HG03520 (cell line): ENCODE data around the gene CEP112.

Source experiments
- ATAC-seq: cut with Tn5 transposase; IDR thresholded peaks from one replicate; pipeline ENCODE4 v1.9.1; 2021; ENCODE audit warnings: mild to moderate bottlenecking, moderate library complexity; ENCODE audit not compliant: unreplicated experiment

CEP112 gene

DNA sequence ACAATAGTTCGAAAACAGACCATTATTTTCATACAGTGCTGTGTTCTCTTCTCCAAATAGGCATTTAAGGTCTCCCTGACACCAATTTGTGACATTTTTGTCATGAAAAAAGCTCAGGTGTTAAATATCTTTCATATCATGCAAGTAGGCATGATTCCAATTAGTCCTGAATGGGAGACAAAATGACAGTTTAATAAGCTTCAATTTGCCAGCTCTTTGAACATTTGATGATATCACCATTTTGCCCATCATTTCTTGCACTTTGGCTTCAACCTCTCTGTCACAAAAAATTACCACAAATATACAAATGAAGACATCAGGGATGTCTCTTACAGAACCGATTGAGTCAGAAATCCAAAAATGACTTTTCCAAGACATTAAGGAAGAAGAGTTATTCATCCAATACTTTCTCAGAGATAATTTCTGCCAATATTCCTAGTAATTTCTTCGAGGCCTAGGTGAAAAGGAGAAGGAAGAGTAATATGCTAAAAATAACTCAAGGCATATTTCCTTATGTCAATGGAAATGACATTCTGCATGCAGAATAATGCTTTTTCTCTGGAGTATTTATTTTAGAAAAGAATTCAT lies 298.1 kb downstream of the CEP112 start:
- no peak for ATAC-seq

DNA sequence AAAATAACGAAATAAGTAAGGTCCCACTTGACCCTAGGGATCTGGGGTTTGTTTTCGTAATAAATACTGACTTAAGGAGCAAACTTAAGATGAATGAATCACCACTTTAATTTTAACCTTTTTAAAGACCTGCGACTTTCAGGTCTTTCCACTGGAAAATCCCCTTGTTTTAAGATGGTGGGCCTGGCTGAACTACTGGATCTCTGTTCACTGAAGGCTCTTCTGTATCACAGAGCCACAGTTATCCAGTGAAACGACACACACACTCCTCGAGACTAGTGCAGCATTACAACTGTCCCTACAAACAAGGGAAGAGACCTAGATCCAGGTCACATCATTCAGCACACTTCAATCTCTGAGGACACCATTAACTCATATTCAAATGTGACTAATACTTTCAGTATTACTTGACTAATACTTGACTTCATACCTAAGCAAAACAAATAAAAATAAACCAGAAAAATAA lies 299.0 kb downstream of the CEP112 start:
- ATAC-seq, result no peak

DNA sequence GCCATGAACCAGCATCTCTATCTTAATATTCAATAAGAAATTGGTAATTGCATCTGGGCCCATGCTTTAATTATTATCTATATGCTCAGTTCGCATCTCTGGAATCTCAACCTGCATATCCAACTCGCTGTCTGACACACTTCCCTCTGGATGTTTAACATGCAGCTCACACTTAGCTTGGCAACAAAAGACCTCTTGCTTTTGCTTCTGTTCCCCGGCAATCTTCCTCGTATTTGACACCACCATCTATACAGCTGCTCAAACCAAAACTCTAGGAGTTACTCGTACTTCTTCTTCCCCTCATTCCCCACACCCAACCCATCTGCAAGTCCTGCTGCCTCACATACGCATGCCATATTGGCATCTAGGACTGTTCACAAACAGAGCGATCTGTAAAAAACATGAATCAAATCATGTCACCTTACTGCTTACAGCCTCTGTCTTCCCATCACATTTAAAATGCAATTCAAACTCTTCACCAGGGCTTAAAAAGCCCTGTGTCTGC lies 300.6 kb downstream of the CEP112 start:
- ATAC-seq, result no peak

DNA sequence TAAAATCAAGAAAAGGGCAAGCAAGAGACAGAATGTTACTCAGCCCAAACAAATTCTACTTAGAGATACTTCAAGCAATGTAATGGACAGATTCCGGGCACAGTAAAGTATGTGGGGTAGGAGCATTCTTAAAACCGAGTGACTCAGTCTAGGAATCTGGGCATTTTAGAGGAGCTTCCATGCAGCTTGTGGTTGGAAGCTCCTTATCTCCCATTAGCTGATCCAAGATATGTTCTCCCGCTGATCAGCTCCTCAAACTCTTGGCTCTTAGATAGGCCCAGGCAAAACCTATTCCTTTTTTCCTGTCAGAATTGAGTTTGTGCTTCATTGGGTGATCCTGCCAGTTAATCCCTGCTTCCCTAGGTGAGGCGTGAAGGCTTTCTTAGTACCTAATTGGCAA lies 303.3 kb downstream of the CEP112 start:
- ATAC-seq, result no peak

DNA sequence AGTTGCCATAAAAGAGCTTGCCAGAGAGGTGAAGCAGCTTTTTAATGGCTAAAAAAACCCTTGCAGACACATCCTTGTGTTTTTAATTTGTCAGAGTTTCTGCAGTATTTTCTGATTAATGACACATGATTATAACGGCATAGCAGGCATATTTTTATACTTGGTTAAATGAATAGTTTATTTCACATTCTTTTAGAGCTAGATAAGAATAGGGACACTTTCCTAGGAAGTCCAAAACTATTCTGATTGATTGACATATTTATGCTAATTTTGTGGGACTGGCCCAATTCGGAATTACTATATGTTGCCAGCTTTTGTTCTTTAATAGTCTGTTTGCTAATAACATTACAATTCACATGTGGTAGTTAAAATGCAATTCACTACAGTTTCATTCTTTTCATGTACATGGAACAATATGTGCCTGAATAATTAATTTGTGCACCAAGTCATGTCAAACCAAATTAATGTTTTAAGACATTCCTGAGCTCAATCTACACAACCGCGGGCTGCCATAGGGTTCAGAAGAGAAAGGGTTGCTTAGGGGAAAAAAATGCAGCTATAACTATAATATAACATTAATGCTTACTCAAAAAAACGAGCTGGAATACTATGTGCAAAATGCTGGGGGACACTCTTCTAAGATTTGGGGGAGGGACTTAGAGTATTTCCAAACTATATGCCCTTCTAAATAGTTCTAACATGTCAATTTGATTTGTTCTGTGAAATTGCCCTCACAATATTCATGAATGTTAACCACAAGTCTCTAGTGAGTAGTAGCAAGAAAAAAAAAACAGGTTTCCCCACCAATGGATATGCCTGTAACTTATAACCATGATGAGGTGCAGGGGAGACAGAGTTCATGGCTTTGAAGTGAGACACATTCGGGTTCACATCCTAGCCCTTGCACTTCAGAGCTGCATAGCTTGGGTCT lies 305.4 kb downstream of the CEP112 start:
- ATAC-seq, result no peak

DNA sequence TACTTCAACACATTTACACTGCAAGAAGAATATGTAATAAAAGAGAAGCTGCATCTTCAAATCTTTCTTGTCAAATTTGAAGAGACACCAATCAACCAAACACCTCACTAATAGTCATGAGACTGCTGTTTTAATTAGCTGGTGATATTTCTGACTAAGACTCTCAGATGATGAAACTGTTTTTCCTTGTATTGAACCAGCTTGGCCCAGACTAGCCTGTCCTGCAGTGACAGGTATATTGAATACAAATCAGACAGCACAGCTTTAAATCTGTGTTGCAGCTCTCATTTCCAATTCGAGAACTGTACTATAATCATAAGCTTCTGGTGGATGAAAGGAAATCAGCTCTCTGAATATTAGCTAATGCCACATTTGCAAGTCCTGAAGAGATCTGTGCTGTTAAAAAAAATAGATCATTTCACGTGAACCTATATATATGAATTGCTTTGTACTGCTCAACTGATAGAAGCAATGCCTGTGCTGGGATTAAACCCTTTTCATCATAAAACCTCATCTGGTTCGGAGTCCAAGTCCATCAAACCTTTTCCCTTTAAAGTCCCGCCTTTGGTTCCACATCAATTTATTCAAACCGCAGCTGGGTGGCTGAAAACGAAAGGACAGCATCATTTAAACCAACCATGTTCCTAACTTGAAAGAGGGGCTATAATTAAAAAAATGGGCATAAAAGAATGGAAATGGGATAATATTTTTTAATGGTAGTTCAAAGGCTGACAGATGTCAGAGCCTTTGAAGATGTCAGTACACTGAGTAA lies 306.2 kb downstream of the CEP112 start:
- no peak for ATAC-seq

DNA sequence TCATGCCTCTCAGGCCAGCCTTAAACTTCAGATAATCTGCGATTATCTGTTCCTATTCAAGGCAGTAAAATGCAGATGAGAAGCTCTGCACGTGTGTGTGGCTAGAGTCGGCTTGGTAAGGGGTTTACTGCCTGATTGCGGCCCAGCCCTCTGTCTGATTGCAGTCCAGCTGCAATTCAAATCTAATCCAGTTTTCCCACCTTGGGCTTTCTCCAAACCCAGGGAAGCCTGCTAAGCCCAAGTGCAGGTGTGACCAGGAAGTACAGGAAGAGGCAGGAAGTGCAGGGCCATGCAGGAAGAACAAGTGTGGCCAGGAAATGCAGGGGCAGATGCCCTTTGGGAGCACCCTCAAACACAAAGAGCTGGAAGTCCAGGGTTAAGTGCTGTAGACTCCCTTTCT lies 314.9 kb downstream of the CEP112 start:
- ATAC-seq, result no peak

DNA sequence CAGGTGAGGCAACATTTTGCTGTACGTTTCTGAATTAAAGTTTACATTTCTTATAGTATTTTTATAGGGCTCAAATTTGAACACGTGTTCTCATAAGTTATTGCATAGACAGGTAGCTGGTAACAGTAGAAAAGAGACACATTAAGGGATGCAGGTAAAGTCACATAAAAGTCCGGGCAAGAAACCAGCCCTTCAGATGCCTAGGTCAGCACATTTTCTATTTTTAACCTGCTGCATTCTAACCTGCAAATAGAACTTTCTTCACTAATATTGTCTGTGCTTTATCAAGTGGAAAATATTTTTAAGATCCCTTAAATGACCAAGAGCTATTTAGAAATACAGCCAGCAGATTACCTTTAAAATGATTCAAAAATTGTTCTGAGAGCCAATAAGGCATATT lies 323.1 kb downstream of the CEP112 start:
- ATAC-seq, result no peak

DNA sequence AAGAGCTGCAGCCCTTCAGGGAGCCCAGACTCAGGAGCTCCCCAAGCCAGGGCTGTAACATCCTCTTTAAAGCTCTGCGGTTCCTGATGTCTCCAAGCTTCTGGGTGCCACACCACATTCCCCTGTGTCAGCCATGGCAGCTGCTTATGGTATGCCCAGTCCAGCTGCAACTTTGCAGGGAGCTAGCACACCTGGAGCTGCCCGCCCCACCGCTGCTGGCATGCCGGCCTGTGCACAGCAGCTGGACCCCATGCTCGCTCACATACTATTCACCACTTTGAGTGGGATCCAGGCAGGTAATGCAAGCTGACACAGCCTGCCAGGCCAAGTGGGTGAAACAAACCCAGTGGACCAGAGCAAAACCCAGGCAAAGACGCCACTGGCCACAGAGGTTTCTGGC lies 324.9 kb downstream of the CEP112 start:
- no peak for ATAC-seq

DNA sequence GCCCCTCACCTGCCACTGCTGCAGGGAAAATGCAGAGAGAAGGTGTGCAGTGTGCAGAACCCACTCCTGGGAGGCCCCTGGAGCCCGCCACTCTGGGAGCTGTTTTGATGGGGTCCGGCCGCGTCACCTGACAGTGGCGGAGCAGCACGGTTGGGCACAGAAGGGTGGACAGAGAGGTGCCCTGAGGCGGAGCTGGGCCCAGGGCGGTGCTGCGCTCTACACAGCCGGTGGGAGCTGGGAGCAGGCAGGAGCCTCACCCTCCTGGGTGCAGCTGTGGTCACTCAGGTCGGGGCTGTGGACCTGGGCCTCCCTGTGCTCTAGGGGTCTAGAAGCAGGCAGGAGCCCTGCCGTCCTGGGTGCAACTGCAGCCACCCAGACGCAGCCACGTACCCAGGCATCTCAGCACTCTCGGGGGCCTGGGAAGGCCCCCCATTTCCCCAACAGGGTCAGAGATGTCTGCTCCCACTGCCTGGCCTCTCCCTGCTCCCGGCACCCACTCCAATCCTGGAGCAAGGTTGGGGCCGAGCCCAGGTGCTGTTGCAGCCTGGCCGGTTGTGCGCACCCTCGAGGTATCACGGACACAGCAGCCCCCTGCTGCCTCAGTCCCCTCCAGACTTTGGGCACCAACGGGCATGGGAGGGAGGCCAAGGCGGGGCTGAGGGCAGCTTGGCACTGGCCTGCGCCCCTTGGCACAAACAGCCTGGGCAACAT lies 326.1 kb downstream of the CEP112 start:
- no peak for ATAC-seq

DNA sequence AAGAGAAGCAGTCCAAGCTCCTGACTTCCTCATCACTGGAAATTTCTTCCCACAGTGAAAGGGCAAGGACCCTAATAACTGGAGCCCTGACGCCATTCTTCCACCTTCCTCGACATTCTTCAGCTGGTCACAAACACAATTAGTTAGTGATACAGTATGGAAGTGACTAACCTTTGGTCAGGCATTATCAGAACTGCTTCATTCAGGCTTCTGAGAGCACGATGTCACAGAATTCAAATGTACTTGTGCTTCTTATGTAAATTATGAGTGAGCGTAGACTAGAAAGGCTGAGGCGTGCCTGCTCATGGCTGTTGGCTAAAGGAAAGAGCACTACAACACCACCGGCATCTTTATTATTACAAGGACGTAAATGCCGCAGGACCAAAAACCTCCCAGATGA lies 327.5 kb downstream of the CEP112 start:
- no peak for ATAC-seq

DNA sequence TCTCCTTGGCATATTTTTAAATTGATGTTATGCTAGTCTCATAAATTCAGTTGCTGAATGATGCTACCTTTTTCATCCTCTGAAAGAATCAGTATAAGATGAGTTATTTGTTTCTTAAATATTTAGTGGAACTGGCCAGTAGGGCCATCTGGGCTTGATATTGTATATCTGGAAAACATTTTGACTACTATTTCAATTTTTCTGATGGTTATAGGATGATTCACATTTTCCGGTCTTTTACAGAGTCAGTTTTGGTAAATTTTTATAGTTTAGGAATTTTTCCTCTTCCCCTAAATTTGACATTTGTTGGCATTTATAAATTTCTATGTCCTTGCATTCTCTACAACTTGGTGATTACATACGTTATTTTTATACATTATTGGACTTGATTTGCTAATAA lies 334.2 kb downstream of the CEP112 start:
- no peak for ATAC-seq

DNA sequence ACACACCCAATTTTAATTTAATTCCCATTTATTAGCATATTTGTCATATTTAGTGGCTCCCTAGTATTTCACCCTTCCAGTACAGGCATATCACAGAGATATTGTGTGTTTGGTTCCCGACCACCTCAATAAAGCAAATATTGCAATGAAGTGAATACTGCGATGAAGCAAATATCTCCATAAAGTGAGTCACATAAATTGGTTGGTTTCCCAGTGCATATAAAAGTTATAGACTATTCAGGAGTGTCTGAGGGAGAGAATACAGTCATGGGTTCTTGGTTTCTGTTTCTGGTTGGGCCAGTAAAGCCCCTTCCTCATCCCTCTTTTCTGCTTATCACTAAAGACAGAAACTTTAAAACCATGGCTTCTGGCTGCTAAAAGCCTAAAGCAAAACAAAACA lies 335.1 kb downstream of the CEP112 start:
- no peak for ATAC-seq

DNA sequence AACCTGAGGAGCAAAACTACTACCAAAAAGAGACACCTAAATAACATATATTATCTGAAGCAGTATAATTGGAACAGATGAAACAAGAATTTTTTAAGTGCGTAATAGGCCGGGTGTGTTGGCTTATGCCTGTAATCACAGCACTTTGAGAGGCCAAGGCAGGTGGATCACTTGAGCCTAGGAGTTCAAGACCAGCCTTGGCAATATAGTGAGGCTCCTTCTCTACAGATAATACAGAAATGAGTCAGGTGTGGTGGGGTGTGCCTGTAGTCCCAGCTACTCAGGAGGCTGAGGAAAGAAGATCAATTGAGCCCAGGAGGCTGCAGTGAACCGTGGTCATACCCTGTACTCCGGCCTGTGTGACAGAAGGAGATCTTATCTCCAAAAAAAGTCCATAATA lies 336.3 kb downstream of the CEP112 start:
- no peak for ATAC-seq

DNA sequence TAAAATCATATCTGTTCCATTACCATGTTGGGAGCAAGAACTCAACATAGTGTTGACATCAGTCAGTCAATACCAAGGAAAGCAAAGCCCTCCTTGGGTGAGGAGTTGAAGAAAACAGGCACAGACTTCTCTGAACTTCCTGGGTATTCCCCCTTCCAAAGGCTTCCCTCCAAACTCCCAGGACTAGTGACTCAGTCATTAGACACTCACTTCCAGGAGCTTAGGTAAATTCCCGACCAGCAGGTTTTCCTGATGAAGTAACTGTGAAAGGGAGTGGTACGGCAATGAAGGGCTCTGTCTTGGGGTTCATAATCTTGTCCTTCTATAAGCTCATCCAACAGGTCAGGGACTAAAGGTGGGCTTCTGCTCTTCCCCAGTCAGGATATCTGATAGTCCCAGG lies 336.7 kb downstream of the CEP112 start:
- no peak for ATAC-seq

DNA sequence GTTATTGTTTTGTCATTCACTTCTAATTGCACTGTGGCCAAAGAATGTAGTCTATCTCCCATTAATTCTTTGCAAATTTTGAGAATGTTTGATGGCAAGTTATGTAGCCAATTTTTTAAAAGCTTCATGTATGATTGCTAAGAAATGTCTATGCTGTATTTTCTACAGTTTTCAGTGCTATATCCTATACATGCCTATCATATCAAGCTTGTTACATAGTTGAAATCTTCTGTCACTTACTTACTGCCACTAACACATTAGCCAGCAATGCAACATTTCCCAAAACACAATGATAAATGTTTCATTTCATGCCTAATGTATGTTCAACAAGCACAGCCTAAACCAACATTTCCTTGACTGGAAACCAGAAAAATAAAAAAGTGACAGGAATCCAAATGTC lies 338.1 kb downstream of the CEP112 start:
- ATAC-seq, result no peak

DNA sequence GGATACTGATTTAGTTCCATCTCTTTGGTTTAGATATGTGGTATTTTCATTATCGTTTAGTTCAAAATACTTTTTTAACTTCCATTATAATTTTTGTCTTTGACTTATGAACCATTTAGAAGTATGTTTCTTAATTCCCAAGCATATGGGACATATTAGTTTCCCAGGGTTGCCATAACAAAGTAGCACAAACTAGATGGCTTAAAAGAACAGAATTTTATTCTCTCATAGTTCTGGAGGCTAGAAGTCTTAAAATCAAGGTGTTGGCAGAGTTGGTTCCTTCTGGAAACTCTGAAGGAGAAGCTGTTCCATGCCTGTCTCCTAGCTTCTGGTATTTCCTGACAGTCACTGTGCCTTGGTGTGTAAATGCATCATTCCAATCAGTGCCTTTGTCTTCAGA lies 339.0 kb downstream of the CEP112 start:
- ATAC-seq, result no peak

DNA sequence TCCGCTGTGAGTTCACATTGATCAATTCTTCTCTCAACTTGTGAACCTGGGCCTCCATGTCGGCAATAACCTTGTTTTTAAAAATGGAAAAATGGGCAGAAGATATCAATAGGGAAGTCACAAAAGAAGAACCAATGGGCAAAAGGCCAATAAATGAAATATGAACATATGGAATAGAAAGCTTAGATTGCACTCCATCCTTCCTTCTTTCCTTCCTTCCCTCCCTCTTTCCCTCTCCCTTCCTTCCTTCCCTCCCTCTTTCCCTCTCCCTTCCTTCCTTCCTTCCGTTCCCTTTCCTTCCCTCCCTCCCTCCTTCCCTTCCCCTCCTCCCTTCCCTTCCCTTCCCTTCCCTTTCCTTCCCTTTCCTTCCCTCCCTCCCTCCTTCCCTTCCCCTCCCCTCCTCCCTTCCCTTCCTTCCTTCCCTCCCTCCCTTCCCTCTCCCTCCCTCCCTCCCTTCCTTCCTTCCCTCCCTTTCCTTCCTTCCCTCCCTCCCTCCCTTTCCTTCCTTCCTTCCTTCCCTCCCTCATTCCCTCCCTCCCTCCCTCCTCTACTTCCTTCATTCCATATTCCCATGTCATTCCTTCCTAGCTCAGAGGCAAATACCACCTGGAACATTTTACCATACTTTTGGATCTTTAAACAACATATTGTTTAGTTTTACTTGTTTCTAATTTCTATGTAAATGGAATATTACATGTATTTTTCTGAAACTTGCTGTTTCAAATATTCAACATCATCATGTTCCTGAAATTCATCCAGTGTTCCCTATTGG lies 339.8 kb downstream of the CEP112 start:
- no peak for ATAC-seq

DNA sequence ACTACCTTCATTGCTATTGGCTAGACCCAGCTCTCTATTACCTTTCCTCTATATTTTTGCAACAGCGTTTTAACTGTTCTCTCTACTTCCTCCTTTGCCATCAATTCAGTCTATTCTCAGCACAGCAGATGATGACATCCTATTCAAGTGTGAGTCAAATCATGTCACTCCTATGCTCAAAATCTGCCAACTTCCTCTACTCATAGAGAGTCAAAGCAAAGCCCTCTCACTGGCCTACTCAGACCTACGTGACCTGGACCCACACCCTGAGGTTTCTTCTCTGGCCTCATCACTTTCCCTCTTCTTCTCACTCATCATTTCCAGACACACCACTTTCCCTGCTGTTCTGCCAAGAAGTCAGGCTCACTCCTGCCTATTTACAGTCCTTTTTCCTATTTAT lies 341.4 kb downstream of the CEP112 start:
- ATAC-seq, result peak; percentile 84

DNA sequence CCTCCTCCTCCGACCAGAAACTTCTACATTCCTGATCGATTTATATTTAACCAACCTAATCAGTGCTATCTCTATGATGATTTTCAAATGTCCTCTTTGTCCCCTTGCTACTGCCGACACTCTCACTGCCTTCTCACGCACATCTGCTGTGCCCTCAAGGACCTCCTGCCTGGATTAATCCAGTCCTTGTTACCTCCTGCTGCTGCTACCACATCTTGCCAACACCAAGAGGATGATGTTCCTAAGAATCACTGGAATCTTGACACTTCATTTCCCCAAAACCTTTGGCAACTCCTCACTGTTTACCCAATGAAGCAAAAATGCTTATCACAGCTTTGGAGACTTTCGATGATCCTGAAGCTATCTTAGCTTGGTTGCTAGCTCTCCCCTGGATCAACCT lies 343.2 kb downstream of the CEP112 start:
- ATAC-seq, result no peak
